Heart left ventricle (tissue), 13 donors: Measurements from ENCODE around the gene POLR2B.

ENCODE experiments used
- POLR2A ChIP-seq, 2 donors: fragments of 450-650 bp; IDR thresholded peaks; one replicate each; pipeline ENCODE4 v1.6.1; 2017; ENCODE audit warnings: antibody characterized with exemption in 2 of 2, mild to moderate bottlenecking in 2 of 2, moderate library complexity in 2 of 2
- TF ChIP-seq, protein P1 (sequence below), 12 donors: fragments of 200-600 bp; sonication (generic) in 4 of 12; IDR thresholded peaks; one replicate each; pipeline versions ENCODE4 v1.5.0 to v1.8.0; 2018 to 2022; ENCODE audit warnings: antibody characterized with exemption in 12 of 12, mild to moderate bottlenecking in 5 of 12
- donor health status: ischemic (EF 13 %, LVEDD 7.1; RV severe dilation, severe dysfunction).
- donor health status: DM: no; HTN: yes; CAD: no.
- donor health status: DM: no; HTN: no; CAD: no.
- donor health status: ischemic (EF 25% LVEDD 6.9; RV normal size, moderate dysfunction).
- donor health status: ischemic (EF 25% LVEDD 5.7; RV mildly dilated, moderate dysfunction).
- donor health status: ischemic (EF 35%, LVEDD 5.7; RV mildly dilated, moderate dysfunction).
- donor health status: nonischemic (EF 11% LVEDD 7.7; RV severe dilation, severe dysfunction).
- donor health status: DM: yes; HTN: yes; CAD: no.
- donor health status: PGD.
- donor health status: ischemic (EF 29% LVEDD 5.4; RV normal size, mild dysfunction).
- donor health status: nonischemic (EF 23%, LVEDD 6.1; RV moderate dilation, normal function).

GRCh38 chr4:56931924-56932323 lies 46.8 kb upstream of the POLR2B start:
- TF ChIP-seq, protein P1, sequence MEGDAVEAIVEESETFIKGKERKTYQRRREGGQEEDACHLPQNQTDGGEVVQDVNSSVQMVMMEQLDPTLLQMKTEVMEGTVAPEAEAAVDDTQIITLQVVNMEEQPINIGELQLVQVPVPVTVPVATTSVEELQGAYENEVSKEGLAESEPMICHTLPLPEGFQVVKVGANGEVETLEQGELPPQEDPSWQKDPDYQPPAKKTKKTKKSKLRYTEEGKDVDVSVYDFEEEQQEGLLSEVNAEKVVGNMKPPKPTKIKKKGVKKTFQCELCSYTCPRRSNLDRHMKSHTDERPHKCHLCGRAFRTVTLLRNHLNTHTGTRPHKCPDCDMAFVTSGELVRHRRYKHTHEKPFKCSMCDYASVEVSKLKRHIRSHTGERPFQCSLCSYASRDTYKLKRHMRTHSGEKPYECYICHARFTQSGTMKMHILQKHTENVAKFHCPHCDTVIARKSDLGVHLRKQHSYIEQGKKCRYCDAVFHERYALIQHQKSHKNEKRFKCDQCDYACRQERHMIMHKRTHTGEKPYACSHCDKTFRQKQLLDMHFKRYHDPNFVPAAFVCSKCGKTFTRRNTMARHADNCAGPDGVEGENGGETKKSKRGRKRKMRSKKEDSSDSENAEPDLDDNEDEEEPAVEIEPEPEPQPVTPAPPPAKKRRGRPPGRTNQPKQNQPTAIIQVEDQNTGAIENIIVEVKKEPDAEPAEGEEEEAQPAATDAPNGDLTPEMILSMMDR (IDR thresholded peaks at IDR 0.05), result no peak
- no peak for TF ChIP-seq POLR2A (IDR thresholded peaks at IDR 0.05)
